Measurements from ENCODE around the gene RMRP. TPM values are rescaled to one million over a fixed set of nuclear protein-coding genes. Genes with fewer than 3 reads are reported as not detected.
A peak's percentile ranks its signal among the peaks of the same experiment; 100 is the strongest.

Gene RMRP
- total and polyA plus RNA-seq, 2 donors (not counting 1 experiment from before 2014, with no cell fraction given) = 7,890 TPM; not detected in 1

- DNase-seq (no peak), ATAC-seq (ENCODE audit: low read depth) (no peak)
- Histone ChIP-seq H3K4me2 (replicated peaks; ENCODE audit: low read depth, low read length, poor library complexity, severe bottlenecking) (no peak overlapping the region), H3K27ac (ENCODE audit: low read length in 2 of 2) (peak overlapping the region in 1 of 2 donors; percentile 45), H3K79me2 (ENCODE audit: control insufficient read depth, insufficient read depth, low read length) (peaks cover 39% of the 10 kb centered on the region), H2AFZ (ENCODE audit: insufficient read depth, low read depth, low read length, poor library complexity, severe bottlenecking) (no peak overlapping the region), H4K20me1 (ENCODE audit: control insufficient read depth, insufficient read depth, low read length, poor library complexity, severe bottlenecking) (peaks cover 70% of the 10 kb centered on the region), H3K36me3 (replicated peaks in 1 of 2; ENCODE audit: control extremely low read depth in 1 of 2, control insufficient read depth in 1 of 2, extremely low read depth in 1 of 2, insufficient read depth in 2 of 2, low read length in 1 of 2) (peaks cover 26 to 69% of the 10 kb centered on the region in 2 experiments), H3K9me3 (ENCODE audit: control extremely low read depth in 1 of 3, control insufficient read depth in 2 of 3, insufficient read depth in 1 of 3, low read length in 2 of 3) (no peaks in the 10 kb centered on the region), H3K4me3 (ENCODE audit: control extremely low read depth in 1 of 5, extremely low read depth in 1 of 5, insufficient read depth in 1 of 5, low read depth in 2 of 5, low read length in 4 of 5) (no peak overlapping the region), H3K9ac (ENCODE audit: low read length) (no peak overlapping the region), H3K27me3 (replicated peaks in 1 of 4; ENCODE audit: control extremely low read depth in 1 of 4, control insufficient read depth in 3 of 4, insufficient read depth in 4 of 4, low read length in 3 of 4) (no peaks in the 10 kb centered on the region), H3K4me1 (ENCODE audit: control insufficient read depth in 2 of 2, insufficient read depth in 2 of 2, low read length in 2 of 2) (peaks cover 48 to 78% of the 10 kb centered on the region in 2 donors)
- TF ChIP-seq, protein P1, sequence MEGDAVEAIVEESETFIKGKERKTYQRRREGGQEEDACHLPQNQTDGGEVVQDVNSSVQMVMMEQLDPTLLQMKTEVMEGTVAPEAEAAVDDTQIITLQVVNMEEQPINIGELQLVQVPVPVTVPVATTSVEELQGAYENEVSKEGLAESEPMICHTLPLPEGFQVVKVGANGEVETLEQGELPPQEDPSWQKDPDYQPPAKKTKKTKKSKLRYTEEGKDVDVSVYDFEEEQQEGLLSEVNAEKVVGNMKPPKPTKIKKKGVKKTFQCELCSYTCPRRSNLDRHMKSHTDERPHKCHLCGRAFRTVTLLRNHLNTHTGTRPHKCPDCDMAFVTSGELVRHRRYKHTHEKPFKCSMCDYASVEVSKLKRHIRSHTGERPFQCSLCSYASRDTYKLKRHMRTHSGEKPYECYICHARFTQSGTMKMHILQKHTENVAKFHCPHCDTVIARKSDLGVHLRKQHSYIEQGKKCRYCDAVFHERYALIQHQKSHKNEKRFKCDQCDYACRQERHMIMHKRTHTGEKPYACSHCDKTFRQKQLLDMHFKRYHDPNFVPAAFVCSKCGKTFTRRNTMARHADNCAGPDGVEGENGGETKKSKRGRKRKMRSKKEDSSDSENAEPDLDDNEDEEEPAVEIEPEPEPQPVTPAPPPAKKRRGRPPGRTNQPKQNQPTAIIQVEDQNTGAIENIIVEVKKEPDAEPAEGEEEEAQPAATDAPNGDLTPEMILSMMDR (IDR thresholded peaks at IDR 0.05) = no peak
- TF ChIP-seq EZH2 (IDR thresholded peaks at IDR 0.05; ENCODE audit: borderline replicate concordance, insufficient read depth, low read depth, low read length, poor library complexity, severe bottlenecking) = no peak
- H3K27ac Mint-ChIP-seq = peak overlapping the region; percentile 46
- POLR2A ChIA-PET = interaction anchor here (0.6 kb wide), 1 partner anchor 47 kb away, joined by 3 read pairs; no protein-coding TSS in a partner anchor
- no peaks in the 10 kb centered on the region for H3K27me3 Mint-ChIP-seq
- no peaks in the 10 kb centered on the region for H3K9me3 Mint-ChIP-seq (ENCODE audit: insufficient read depth)
- CTCF ChIA-PET = interaction anchor here (13.7 to 14.3 kb wide), 3 partner anchors 36 to 84 kb away, joined by 175 to 357 read pairs (median 268); partner anchors contain the start of genes ARHGEF39, CCDC107, RMRP and SIT1
- 92% methylated on average over 9 of the region's 13 CpGs for WGBS (ENCODE audit: insufficient coverage)
- H3K4me1 Mint-ChIP-seq = peaks cover 57% of the 10 kb centered on the region
- intact Hi-C loops (cut with micrococcal nuclease) = no loop called here
- H3K4me3 Mint-ChIP-seq = no peak overlapping the region
These were observed 48.0 kb downstream of the RMRP start for GRCh38 chr9:35609820-35610163.

DNA sequence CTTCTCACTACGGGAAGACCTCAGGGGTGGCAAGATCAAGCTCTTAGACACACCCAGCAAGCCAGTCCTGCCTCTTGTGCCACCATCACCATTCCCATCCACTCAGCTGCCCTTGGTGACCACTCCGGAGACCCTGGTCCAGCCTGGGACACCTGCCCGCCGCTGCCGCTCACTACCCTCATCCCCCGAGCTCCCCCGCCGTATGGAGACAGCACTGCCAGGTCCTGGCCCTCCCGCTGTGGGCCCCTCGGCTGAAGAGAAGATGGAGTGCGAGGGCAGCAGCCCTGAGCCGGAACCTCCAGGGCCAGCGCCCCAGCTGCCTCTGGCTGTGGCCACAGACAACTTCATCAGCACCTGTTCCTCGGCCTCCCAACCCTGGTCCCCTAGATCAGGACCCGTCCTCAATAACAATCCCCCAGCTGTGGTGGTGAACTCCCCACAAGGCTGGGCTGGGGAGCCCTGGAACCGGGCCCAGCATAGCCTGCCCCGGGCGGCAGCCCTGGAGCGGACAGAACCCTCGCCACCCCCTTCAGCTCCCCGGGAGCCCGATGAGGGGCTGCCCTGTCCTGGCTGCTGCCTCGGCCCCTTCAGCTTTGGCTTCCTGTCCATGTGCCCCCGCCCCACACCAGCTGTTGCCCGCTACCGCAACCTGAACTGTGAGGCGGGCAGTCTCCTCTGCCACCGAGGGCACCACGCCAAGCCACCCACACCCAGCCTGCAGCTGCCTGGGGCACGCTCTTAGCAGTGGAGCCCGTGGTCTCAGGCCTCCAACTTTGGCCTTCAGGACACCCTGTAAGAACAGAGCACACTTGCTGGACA lies 48.6 kb downstream of the RMRP start:
- Histone ChIP-seq H3K4me2 (replicated peaks; ENCODE audit: low read depth, low read length, poor library complexity, severe bottlenecking) (no peak overlapping the region), H3K9ac (ENCODE audit: low read length) (no peak overlapping the region), H3K79me2 (ENCODE audit: control insufficient read depth, insufficient read depth, low read length) (peaks cover 34% of the 10 kb centered on the region), H3K4me1 (ENCODE audit: control insufficient read depth in 2 of 2, insufficient read depth in 2 of 2, low read length in 2 of 2) (peaks cover 42 to 77% of the 10 kb centered on the region in 2 donors), H3K27ac (ENCODE audit: low read length in 2 of 2) (peak overlapping the region in 1 of 2 donors; percentile 45), H3K27me3 (replicated peaks in 1 of 4; ENCODE audit: control extremely low read depth in 1 of 4, control insufficient read depth in 3 of 4, insufficient read depth in 4 of 4, low read length in 3 of 4) (no peaks in the 10 kb centered on the region), H4K20me1 (ENCODE audit: control insufficient read depth, insufficient read depth, low read length, poor library complexity, severe bottlenecking) (peaks cover 64% of the 10 kb centered on the region), H3K36me3 (replicated peaks in 1 of 2; ENCODE audit: control extremely low read depth in 1 of 2, control insufficient read depth in 1 of 2, extremely low read depth in 1 of 2, insufficient read depth in 2 of 2, low read length in 1 of 2) (peaks cover 24 to 64% of the 10 kb centered on the region in 2 experiments), H3K4me3 (ENCODE audit: control extremely low read depth in 1 of 5, extremely low read depth in 1 of 5, insufficient read depth in 1 of 5, low read depth in 2 of 5, low read length in 4 of 5) (no peak overlapping the region), H3K9me3 (ENCODE audit: control extremely low read depth in 1 of 3, control insufficient read depth in 2 of 3, insufficient read depth in 1 of 3, low read length in 2 of 3) (no peaks in the 10 kb centered on the region), H2AFZ (ENCODE audit: insufficient read depth, low read depth, low read length, poor library complexity, severe bottlenecking) (no peak overlapping the region)
- peaks cover 53% of the 10 kb centered on the region for H3K4me1 Mint-ChIP-seq
- ATAC-seq (ENCODE audit: low read depth) = no peak
- H3K9me3 Mint-ChIP-seq (ENCODE audit: insufficient read depth) = no peaks in the 10 kb centered on the region
- peak overlapping the region; percentile 65 for H3K27ac Mint-ChIP-seq
- POLR2A ChIA-PET = interaction anchor here (1.6 kb wide), 1 partner anchor 11 kb away, joined by 6 read pairs; no protein-coding TSS in a partner anchor
- no peak overlapping the region for H3K4me3 Mint-ChIP-seq
- no peaks in the 10 kb centered on the region for H3K27me3 Mint-ChIP-seq
- CTCF ChIA-PET = interaction anchor here (1.0 to 14.3 kb wide), 8 partner anchors 7 to 122 kb away, joined by 3 to 357 read pairs (median 13); partner anchors contain the start of genes ARHGEF39, CCDC107, CREB3 and RMRP
- TF ChIP-seq, protein P1 (IDR thresholded peaks at IDR 0.05) = no peak
- TF ChIP-seq EZH2 (IDR thresholded peaks at IDR 0.05; ENCODE audit: borderline replicate concordance, insufficient read depth, low read depth, low read length, poor library complexity, severe bottlenecking) = no peak
- DNase-seq = no peak
- intact Hi-C loops (cut with micrococcal nuclease) = no loop called here
- WGBS (ENCODE audit: insufficient coverage) = 95% methylated on average over 31 of the region's 31 CpGs

Measured in B cell (primary cell).